Astrocyte (in vitro differentiated cells and primary cell): ENCODE data around the gene RPL3.

Experiments
- CTCF ChIP-seq: IDR thresholded peaks from 2 replicates; pipeline ENCODE4 v1.5.1; 2011; ENCODE audit warnings: low read depth, mild to moderate bottlenecking, inconsistent platforms, low read length, moderate library complexity; ENCODE audit not compliant: insufficient read depth
- EZH2 ChIP-seq: IDR thresholded peaks from 2 replicates; pipeline ENCODE4 v1.6.1; 2012; ENCODE audit warnings: mild to moderate bottlenecking, low read length, inconsistent platforms; ENCODE audit not compliant: insufficient read depth

GRCh38 chr22:39360674-39361413, 41.4 kb upstream of the RPL3 start:
- no peak for TF ChIP-seq CTCF
- no peak for TF ChIP-seq EZH2
